ENCODE measurements around the gene KLK13. TPM values are rescaled to one million over a fixed set of nuclear protein-coding genes. Genes with fewer than 3 reads are reported as not detected.

Gene KLK13
- total and polyA plus RNA-seq, 10 donors = 0.13 TPM; not detected in 9

GRCh38 chr19:51076631-51077213 is 11.8 kb upstream of the KLK13 start:
- Histone ChIP-seq H3K9me3 (peaks cover 4 to 24% (median 18%) of the 10 kb centered on the region in 8 donors), H3K4me3 (no peak overlapping the region), H3K4me1 (no peaks in the 10 kb centered on the region), H3K27me3 (replicated peaks in 1 of 7) (peaks cover 0 to 10% (median 0%) of the 10 kb centered on the region in 7 donors), H3K27ac (no peak overlapping the region), H3K36me3 (no peaks in the 10 kb centered on the region)
- intact Hi-C loops (cut with DNase I; ENCODE audit: low total_unique reads) = no loop called here
- TF ChIP-seq POLR2A (IDR thresholded peaks at IDR 0.05) = no peak
- no peak for TF ChIP-seq POLR2AphosphoS5 (IDR thresholded peaks at IDR 0.05)
- TF ChIP-seq CTCF (IDR thresholded peaks at IDR 0.05 in 8 of 11, conservative IDR thresholded peaks at IDR 0.05 in 3 of 11) = no peak
- WGBS, 5 donors = 83 to 88% (median 85%) methylated on average over 14 of the region's 14 CpGs
- no peak for DNase-seq

- TF ChIP-seq CTCF (IDR thresholded peaks at IDR 0.05 in 8 of 11, conservative IDR thresholded peaks at IDR 0.05 in 3 of 11) (no peak), POLR2AphosphoS5 (IDR thresholded peaks at IDR 0.05) (no peak), POLR2A (IDR thresholded peaks at IDR 0.05) (no peak)
- Histone ChIP-seq H3K27me3 (replicated peaks in 1 of 7) (peaks cover 0 to 10% (median 0%) of the 10 kb centered on the region in 7 donors), H3K9me3 (peaks cover 4 to 24% (median 18%) of the 10 kb centered on the region in 8 donors), H3K36me3 (no peaks in the 10 kb centered on the region), H3K4me1 (no peaks in the 10 kb centered on the region), H3K4me3 (no peak overlapping the region), H3K27ac (no peak overlapping the region)
- 89 to 93% (median 91%) methylated on average over 5 of the region's 5 CpGs for WGBS, 5 donors
- DNase-seq = no peak
- intact Hi-C loops (cut with DNase I; ENCODE audit: low total_unique reads) = no loop called here
Measured at GRCh38 chr19:51075998-51076397, 11.1 kb upstream of the KLK13 start.

- no peak for DNase-seq
- Histone ChIP-seq H3K9me3 (peaks cover 4 to 24% (median 18%) of the 10 kb centered on the region in 8 donors), H3K4me1 (no peaks in the 10 kb centered on the region), H3K4me3 (no peak overlapping the region), H3K27ac (no peak overlapping the region), H3K27me3 (replicated peaks in 1 of 7) (peaks cover 0 to 31% (median 4%) of the 10 kb centered on the region in 7 donors), H3K36me3 (no peaks in the 10 kb centered on the region)
- TF ChIP-seq POLR2A (IDR thresholded peaks at IDR 0.05) (no peak), POLR2AphosphoS5 (IDR thresholded peaks at IDR 0.05) (no peak), CTCF (IDR thresholded peaks at IDR 0.05 in 8 of 11, conservative IDR thresholded peaks at IDR 0.05 in 3 of 11) (no peak)
- intact Hi-C loops (cut with DNase I; ENCODE audit: low total_unique reads) = no loop called here
- 59 to 77% (median 72%) methylated on average over 4 of the region's 4 CpGs for WGBS, 5 donors
Measured at GRCh38 chr19:51071095-51071405, 6.2 kb upstream of the KLK13 start.

- no peak for DNase-seq
- Histone ChIP-seq H3K4me3 (no peak overlapping the region), H3K27me3 (replicated peaks in 1 of 7) (peaks cover 0 to 36% (median 10%) of the 10 kb centered on the region in 7 donors), H3K4me1 (no peaks in the 10 kb centered on the region), H3K36me3 (no peaks in the 10 kb centered on the region), H3K27ac (no peak overlapping the region), H3K9me3 (peaks cover 4 to 24% (median 18%) of the 10 kb centered on the region in 8 donors)
- no peak for TF ChIP-seq CTCF (IDR thresholded peaks at IDR 0.05 in 8 of 11, conservative IDR thresholded peaks at IDR 0.05 in 3 of 11)
- no peak for TF ChIP-seq POLR2A (IDR thresholded peaks at IDR 0.05)
- intact Hi-C loops (cut with DNase I; ENCODE audit: low total_unique reads) = no loop called here
- 82 to 94% (median 87%) methylated on average over 5 of the region's 5 CpGs for WGBS, 5 donors
Measured at GRCh38 chr19:51070334-51071094, 5.6 kb upstream of the KLK13 start.
